Measurements from ENCODE around the gene CCDC171.

CCDC171 gene

GRCh38 chr9:15873573-15874177 lies 320.8 kb downstream of the CCDC171 start:
- DNase-seq (ENCODE audit: low read depth, low spot score) = no peak

GRCh38 chr9:15882328-15882727 lies 329.5 kb downstream of the CCDC171 start:
- DNase-seq (ENCODE audit: low read depth, low spot score) = no peak

GRCh38 chr9:15882883-15883282 lies 330.0 kb downstream of the CCDC171 start:
- DNase-seq (ENCODE audit: low read depth, low spot score) = no peak

GRCh38 chr9:15885464-15885863 lies 332.6 kb downstream of the CCDC171 start:
- no peak for DNase-seq (ENCODE audit: low read depth, low spot score)

GRCh38 chr9:15889555-15889954 lies 336.7 kb downstream of the CCDC171 start:
- no peak for DNase-seq (ENCODE audit: low read depth, low spot score)

DNA sequence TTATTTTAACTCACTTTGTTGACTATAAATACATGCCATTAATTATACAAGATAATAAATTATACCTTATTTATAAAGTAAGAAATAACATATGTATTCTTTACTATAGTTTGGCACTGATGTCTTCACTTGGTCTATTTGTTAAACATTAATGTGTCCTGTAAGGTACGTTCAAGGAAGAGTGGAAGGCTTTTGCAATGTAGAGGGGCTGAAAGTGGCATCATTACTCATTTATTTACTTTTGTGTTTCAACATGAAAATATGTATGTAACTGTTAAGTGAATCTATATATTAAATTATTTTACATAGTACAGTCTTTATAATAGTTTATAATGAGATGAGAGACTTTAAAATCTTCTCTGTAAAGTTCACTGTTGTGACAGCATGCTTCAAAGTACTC lies 348.7 kb downstream of the CCDC171 start:
- no peak for DNase-seq (ENCODE audit: low read depth, low spot score)

GRCh38 chr9:15909297-15909696 lies 356.5 kb downstream of the CCDC171 start:
- no peak for DNase-seq (ENCODE audit: low read depth, low spot score)

DNA sequence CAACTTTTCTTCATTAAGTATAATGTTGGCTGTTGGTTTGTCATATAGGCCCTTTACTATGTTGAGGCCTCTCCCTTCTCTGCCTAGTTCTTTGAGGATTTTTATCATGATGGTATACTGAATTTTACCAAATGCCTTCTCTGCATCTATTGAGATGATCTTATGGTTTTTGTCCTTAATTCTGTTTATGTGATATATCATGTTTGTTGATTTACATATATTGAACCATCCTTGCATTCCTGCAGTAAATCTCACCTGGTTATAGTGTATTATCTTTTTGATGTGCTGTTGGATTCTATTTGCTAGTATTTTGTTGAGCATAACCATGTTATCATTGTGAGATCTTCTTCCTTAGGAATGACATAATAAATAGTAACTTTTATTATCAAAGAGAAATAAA lies 362.9 kb downstream of the CCDC171 start:
- DNase-seq (ENCODE audit: low read depth, low spot score) = no peak

- DNase-seq (ENCODE audit: low read depth, low spot score) = no peak
These were observed 374.3 kb downstream of the CCDC171 start for GRCh38 chr9:15927161-15927560.

DNA sequence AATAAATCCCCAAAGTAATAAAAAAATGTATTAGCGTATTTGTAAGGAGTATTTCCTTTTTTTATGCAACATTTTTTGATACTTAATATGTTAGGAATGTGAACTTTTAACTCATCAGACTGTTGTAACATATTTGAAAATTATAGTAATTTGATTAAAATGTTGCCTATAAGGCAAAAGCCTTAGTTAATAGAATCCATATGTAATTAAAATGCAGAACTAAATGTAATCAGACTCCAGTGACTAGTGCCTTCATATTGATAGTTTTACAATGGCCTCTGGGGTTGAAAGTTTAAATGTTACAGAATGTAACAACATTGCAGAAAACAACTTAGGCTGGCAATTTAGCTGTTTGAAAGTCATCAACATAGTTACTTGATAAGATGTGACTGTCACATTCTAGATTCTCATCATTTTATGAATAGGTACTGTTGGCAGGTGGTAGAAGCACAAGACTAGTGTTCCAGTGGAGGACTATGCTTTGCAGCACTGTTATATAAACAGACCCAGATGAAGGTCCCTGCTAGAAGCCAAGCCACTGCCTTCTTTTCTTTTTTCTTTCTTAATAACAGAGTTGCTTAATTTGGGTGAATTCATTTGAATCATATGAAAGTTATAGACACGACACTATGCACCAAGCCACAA lies 382.9 kb downstream of the CCDC171 start:
- DNase-seq (ENCODE audit: low read depth, low spot score) = no peak

DNA sequence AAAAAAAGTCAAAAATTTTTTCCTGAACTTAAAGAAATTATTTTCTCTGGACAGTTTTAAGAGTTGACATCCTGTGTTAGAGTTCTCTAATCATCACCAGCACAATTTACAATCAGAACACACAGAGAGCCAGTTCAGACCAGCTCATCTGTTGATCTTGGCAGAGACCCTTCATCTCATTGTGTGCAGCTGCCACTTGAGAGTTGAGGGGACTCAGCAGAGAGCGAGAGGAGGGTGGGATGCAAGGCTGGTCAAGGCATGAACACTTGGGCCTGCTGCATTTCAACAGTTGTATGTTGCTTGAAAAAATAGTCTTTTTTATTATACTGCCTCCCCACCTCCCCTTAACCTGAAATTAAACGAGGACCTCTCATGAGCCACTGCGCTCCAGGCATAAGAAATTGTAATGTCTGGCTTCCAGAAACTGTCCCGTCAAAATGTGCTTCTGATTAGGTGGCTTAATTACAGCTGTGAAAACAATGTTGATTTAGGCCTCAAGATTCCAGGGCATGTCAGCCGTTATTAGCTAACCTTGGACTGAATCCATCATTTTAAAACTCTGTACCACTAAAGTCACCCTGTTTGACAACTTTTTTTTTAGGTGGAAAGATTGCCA lies 383.6 kb downstream of the CCDC171 start:
- no peak for DNase-seq (ENCODE audit: low read depth, low spot score)

DNA sequence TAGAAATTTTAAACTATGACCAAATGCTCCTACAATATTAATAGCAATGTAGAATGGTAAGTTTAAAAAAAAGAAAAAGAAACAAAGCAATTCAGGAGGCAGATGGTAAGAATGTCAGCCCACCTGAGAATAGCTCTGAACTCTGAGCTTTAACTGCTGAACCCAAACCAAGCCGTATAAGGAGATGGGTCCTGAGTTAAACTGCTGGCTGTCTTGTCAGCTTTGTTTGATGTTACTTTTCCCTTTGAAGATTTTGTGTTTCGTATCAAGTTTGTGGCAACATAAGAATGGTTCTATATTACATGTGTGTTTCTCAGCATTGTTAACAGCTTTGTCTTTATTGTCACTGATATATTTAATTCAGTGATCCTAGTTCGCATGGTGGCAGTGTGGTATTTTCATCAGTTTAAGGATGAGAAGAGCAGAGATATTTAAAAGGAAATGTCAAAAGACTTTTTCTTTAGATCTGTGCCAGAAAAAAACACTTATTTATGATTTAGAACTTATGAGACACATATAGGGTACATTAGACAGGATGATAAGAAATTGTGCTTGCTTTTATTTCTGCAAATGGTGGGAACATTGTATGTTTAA lies 390.1 kb downstream of the CCDC171 start:
- no peak for DNase-seq (ENCODE audit: low read depth, low spot score)

DNA sequence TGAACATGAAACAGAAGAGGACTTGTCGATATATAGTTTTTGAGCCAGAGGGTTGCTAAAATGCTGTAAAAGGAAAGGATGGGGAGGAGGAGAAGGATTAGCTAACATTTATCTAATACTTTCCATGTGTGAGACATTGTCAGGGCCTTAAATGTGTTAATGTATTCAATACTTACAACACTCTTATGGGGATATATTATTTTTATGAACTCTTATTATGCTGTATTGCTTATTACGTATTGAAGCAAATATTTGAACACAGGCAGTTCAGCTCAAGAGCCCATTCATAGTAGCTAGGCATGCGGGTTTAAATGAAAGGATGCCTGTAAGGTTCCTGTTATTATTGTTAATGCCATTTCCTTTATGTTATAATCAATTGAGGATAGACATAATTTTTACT lies 391.5 kb downstream of the CCDC171 start:
- DNase-seq (ENCODE audit: low read depth, low spot score) = no peak

GRCh38 chr9:15959663-15960062 lies 406.8 kb downstream of the CCDC171 start:
- no peak for DNase-seq (ENCODE audit: low read depth, low spot score)

- DNase-seq (ENCODE audit: low read depth, low spot score) = no peak
These were observed 408.4 kb downstream of the CCDC171 start for GRCh38 chr9:15961217-15961616.

- DNase-seq (ENCODE audit: low read depth, low spot score) = no peak
These were observed 412.5 kb downstream of the CCDC171 start for GRCh38 chr9:15965246-15965745.

GRCh38 chr9:15966471-15966870 lies 413.6 kb downstream of the CCDC171 start:
- no peak for DNase-seq (ENCODE audit: low read depth, low spot score)

DNA sequence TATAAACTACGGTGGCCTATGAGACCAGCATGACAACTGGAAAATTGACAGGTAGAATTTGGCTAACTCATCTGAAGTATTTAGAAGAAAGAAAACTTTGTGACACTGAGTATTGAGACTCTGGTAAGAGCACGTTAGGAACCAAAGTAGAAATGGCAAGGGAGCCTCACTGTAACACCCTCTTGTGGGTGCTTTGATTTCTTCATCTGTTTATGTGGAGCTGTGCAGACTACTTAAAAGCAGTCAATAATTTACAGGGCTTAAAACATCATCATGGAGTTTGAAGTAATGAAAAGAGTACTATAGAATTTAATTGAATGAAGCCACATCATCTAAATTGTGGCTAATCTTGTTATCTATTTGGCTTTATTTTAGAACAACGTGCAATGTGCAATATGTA lies 414.2 kb downstream of the CCDC171 start:
- DNase-seq (ENCODE audit: low read depth, low spot score) = no peak

DNA sequence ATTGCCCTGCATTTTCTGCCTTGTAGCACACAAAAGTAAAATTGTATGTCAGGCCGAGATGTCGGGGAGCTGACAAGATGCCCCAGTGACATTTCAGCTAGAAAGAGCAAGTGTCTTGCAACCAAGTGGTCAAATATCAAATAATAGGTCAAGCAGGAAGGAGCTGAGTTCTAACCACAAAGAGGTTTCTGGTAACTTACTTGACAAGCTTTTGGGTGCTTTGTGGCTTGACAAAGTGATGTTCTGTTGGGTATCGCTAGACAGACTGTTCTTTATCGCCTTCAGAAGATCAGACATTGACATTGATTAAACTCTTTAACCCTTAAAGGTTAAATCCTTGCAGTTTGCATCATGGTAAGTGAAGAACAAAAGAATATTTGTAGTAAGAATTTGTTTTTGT lies 419.9 kb downstream of the CCDC171 start:
- no peak for DNase-seq (ENCODE audit: low read depth, low spot score)

DNA sequence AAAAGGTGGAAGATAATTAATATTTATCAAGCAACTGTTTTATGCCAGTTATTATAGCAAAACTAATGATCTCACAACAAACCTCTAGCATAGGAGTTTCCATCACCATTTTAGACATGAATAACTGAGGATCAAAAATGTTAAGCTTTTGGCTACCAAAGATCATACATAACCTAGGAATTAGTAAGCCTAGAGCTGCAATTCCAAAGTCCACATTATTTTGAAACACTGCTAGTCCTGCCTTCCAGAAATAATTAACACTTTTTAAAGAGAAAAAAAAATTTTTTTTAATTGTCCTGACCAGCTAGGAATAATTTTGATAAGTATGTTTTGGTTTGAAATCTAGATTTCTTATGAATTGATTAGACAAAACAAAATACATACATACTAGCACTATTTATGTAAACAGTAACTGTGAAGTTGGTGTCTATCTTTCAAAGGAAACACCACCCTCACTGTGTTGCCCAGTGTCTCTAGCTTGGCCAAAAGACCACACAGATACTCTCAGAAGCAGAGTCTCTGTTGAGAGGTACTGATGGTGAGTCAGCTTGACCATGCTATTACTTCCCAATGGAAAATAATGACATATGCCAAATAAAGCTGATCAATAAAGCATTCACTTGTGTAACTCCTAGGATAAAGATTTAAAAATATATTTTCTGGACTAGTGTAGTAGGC lies 422.4 kb downstream of the CCDC171 start:
- no peak for DNase-seq (ENCODE audit: low read depth, low spot score)

- DNase-seq (ENCODE audit: low read depth, low spot score) = no peak
These were observed 424.6 kb downstream of the CCDC171 start for GRCh38 chr9:15977438-15977837.

DNA sequence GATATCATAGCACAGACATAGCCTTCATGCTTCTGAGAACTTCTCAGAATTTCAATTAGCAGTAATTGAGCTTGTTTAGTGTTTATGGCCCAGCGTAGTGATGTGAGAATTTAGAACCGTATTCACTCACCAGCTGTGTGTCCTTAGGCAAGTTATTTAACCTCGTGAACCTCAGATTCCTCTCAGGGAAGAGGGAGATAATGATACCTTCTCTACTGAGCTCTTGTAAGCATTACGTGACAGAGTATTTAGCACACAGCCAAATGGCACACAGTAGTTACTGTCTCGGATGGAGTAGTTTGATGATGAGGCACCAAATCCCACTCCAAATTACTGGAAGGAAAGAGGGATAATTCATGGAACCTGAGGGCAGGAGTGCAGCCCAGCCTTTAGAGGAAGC lies 429.3 kb downstream of the CCDC171 start:
- DNase-seq (ENCODE audit: low read depth, low spot score) = peak; percentile 27

Data from ELF-1 (cell line).